Stimulated activated CD4-positive, alpha-beta T cell treated with anti-CD3 and anti-CD28 coated beads, TNF-alpha, amount 100 ng/mL, for 24 hours (primary cell): ENCODE measurements around the gene SERPINB5.
A peak's percentile ranks its signal among the peaks of the same experiment; 100 is the strongest.

Experiments used
- DNase-seq, 3 experiments: peaks; one replicate each; pipeline ENCODE4 v3.0.0-alpha.2; 2020; ENCODE audit warnings: low read depth in 3 of 3

SERPINB5 gene

GRCh38 chr18:63468575-63468974, 8.2 kb upstream of the SERPINB5 start:
- DNase-seq = no peak

- no peak for DNase-seq
These were observed 6.0 kb upstream of the SERPINB5 start for GRCh38 chr18:63470751-63471150.

GRCh38 chr18:63472380-63472779, 4.4 kb upstream of the SERPINB5 start:
- no peak for DNase-seq

GRCh38 chr18:63477200-63477599, 442 bp downstream of the SERPINB5 start:
- no peak for DNase-seq

DNA sequence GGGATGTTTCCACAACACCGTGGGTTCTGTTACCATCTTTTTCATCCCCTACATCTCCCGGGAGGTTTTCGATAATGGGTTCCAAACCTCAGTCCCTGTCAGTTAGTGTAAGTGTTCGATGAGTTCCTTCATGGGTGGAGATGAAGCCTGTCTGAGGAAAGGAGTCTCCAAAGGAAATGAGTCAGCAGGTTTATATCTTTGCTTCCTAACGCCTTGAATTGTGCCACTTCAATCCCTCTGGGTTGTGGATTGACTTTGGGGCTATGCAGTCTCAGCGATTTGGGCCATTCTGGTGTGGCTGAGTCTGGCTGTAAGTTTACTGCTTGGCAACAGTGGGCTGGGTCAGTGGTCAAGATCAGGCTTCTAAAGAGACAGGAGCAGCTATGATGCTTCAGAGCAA, 1.2 kb downstream of the SERPINB5 start:
- no peak for DNase-seq

GRCh38 chr18:63479826-63480225, 3.1 kb downstream of the SERPINB5 start:
- no peak for DNase-seq

- no peak for DNase-seq
These were observed 3.7 kb downstream of the SERPINB5 start for GRCh38 chr18:63480476-63480875.

GRCh38 chr18:63480915-63481314, 4.2 kb downstream of the SERPINB5 start:
- no peak for DNase-seq

DNA sequence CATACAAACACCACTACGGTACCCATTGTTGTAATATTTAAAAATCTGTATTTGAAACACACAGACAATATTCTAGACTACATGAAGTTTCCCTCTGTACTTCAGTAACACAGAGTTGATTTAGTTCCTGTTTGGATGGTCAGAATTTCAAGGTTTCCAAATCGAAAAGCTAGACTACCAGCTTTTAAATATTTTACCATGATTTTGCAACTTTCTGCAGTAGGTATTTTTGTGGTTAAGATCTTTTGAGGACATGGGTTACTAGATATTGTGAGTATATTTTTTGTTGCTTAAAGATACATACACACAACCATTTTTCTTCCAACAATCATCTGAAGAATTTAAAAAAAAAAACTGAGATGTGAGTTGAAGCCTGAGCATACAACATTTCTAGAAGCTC, 10.9 kb downstream of the SERPINB5 start:
- DNase-seq = no peak

GRCh38 chr18:63488160-63488559, 11.4 kb downstream of the SERPINB5 start:
- no peak for DNase-seq

DNA sequence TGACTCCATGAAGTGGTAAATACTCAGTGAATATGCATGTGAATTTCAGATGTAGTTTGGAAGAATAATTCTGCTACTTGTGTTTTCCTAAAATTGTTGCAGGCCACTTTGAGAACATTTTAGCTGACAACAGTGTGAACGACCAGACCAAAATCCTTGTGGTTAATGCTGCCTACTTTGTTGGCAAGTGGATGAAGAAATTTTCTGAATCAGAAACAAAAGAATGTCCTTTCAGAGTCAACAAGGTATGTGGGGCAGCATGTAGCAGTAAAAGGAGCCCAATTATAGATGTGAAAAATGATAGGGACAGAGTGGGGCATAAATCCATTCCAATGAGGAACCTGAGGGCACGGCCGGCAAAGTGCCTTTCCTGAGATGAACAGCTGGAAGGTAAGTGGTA, 16.1 kb downstream of the SERPINB5 start:
- no peak for DNase-seq

DNA sequence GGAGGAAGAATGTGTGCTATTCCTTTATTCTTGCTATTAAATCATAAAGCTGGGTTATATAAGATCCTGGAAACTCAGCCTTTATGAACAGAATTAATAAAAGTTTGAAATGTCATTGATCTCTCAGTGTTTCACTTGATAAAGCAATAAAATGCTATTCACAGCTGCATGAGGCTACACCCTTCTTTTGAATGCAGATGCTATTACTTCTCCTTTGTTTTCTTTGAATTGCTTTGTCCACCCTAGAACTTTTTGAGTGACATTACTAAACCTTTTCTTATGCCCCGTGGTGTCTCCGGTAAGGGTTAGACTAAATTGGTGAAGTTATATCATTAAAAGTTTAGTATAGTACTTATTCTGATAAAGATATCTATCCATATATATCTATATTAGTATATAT, 18.9 kb downstream of the SERPINB5 start:
- no peak for DNase-seq

DNA sequence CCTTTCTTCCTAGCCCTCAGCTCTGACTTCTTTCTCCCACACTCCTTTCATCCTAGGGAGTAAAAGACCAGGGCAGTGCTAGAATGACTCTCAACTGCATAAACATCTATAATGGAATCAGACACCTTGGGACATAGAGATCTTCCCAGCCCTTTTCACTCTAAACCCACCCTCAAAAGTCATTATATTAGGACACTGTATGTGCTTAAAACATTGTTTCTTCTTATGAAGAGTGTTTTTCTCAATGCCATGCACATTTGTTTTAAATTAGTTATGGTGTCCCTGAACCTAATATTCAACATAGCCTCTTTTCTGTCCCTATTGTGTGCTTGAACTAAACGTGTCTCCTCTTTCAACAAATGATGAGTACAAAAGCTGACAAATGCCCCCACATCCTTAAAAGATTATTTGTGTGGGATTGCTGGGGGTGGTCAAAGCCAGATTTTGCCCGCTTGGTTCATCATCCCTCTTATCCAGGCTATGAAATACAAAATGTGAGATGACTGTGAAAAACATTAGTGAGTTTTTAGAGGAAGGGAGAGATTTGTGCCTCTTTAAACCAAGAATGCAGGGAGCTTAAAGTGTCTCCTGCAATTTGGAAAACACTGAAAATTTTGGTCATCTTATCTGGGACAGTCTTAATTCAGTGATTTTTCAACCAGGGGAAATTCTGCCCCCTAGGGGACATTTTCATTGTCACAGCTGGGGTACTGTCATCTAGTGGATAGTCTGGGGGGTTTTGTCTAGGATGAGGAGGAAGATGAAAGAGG, 29.0 kb downstream of the SERPINB5 start:
- DNase-seq = peak in 1 of 3 experiments; percentile 21

GRCh38 chr18:63506336-63506646, 29.5 kb downstream of the SERPINB5 start:
- no peak for DNase-seq

GRCh38 chr18:63508596-63508995, 31.8 kb downstream of the SERPINB5 start:
- DNase-seq = no peak

- DNase-seq = no peak
These were observed 34.5 kb downstream of the SERPINB5 start for GRCh38 chr18:63511285-63511684.

DNA sequence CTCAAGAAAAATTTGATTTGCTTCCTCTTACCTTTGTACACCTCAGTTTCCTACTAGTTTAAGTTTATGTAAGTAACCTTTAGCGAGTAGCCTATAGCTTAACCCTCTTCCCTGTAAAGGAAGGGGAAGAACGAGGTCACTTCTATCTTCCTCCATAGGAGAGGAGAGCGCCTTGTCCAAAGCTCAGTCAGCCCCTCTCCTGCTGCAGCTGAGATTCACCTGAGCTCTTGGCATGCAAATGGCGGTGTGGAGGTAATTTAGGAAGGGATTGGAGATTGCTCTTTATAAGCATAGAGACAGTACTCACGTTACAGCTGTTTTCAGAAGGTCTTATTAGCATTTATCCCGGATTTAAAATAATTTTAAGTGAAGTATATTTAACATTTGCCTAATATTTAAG, 37.6 kb downstream of the SERPINB5 start:
- no peak for DNase-seq

- no peak for DNase-seq
These were observed 38.3 kb downstream of the SERPINB5 start for GRCh38 chr18:63514888-63515678.

DNA sequence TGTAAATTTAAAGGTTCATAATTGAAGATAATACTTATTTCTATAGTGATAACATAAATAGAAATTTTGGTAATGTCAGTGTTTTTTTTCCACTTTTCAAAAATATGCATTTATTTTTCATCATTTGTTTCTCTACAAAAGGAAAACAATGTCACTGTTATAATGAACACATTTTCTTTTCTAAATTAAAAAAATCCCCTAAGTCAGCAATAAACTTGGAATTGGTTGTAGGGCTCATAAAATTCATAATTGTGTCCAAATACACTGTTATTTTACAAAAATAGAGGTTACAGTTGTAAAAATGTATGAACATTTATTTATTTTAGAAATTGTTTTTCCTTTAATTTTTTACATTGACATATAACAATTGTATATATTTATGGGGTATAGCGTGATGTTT, 39.0 kb downstream of the SERPINB5 start:
- DNase-seq = no peak

DNA sequence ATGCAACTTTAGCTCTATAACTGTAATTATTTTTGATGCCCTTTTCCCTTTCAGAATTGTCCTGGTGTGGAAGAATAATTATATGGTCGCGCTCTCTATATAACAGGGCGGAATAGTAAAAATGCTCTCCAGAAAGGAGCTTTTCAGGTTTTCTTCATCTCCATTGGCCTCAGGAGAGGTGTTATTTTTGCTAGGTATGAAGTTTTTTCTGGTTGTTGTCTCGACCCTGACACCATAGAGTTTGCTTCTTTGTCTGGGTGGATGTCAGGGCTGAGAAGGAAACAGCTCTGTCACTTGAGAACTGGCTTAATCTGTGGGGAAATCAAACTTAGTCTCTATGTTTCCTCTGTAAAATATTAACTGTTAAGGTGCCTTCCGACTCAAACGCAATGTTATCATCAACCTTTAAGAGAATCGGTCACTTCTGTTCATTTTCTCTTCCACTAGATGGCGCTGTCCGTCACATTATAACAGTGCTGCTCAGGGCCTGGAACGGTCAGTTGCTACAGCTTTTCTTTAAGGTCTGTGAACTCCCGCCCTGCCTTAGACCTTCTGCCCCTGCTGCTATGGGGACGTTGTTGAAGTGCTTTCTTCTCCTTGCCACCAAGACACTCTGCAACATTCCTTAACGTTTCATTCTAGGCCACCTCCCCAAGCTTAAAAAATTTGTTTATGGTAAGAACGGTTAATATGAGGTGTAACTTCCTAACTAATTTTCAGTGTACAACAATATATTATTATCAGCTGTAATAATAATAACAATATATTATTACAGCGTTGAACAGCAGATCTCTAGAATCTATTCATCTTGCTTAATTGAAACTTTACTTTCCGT, 41.6 kb downstream of the SERPINB5 start:
- DNase-seq = peak; percentile 19 to 53 (median 20)

- no peak for DNase-seq
These were observed 43.4 kb downstream of the SERPINB5 start for GRCh38 chr18:63520053-63520685.

DNA sequence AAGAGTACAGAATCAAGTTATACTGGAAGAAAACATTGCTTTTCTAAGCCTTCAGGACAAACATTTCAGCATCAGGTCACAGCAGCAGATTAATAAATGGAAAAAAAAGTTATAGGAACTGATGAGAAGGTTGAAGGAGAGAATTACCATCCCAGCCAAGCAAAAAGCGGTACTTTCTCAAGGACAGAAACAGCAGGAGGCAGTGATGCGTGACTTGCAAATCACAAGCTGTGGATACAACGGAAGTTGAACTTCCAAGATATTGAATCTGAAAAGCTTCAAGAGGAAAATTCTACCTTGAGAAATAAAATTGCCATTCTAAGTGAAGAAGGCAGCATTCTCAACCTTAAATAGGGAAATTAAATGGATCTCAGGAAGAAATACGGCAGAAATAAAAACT, 46.9 kb downstream of the SERPINB5 start:
- DNase-seq = no peak
